GM21381 (cell line): ENCODE measurements around the gene GHRL.
"Not testable (repeated sequence)": the region's sequence is repeated elsewhere in the genome, so short reads cannot be mapped to it uniquely, and the experiment has no call there.

Experiments
- ATAC-seq: cut with Tn5 transposase; IDR thresholded peaks from one replicate; pipeline ENCODE4 v1.9.1; 2021; ENCODE audit warnings: mild to moderate bottlenecking, moderate library complexity; ENCODE audit not compliant: unreplicated experiment

The GHRL gene

DNA sequence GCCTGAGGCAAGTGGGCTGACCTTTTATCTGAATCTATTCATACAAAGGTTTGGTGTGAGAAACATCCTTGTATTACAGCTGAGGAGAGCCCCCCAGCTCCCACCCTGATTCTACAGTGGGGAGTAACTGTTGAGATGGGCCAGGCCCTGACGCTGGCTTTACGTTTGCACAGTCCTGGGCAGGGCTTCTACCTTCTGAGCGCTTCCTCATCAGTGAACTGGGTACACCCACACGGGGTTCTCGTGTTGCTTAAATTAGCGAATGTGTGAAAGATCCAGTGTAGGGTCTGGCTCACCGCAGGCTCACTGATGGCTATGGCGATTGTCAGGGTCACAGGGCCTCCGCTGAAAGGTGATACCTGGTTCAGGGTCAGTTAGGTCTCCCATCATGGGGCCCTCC lies 7.3 kb upstream of the GHRL start:
- peak; percentile 15 for ATAC-seq

DNA sequence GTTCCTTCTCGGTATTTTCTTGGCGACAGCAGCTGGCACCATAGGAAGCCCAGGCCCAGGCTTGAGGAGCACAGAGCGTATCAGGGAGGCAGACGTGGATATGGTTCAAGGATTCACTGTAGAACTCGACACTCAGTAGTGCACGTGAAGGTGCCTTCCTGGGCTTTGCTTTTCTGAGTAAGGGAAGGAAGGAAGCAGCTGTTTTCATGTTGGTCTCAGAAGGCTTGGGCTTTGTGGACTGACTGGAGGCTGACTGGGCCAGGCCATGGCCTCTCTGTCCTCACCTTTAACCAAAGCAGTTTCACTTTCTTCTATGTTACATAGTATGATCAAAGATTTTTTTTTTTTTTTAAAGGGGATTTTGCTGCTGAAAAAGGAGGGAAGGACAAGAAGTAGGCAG lies 6.9 kb upstream of the GHRL start:
- ATAC-seq = peak; percentile 73

DNA sequence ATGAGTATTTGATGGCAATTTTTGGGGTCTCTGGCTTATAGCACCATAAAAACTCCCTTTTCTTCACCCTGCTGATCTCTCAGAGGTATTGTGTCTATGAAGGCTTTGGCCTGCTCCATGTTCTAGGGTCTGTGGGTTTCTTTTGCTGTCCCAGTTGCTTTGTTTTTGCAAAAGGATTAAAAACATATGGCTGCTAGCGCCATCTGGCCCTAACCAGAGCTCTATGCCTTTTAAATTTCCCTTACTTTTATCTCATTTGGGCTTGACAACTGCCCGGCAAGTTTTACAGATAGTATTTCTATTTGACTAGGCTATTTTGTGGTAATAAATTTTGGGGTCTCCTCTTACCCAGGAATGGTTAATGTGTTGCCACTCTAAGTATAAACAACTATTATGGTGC lies 6.4 kb upstream of the GHRL start:
- no peak for ATAC-seq

DNA sequence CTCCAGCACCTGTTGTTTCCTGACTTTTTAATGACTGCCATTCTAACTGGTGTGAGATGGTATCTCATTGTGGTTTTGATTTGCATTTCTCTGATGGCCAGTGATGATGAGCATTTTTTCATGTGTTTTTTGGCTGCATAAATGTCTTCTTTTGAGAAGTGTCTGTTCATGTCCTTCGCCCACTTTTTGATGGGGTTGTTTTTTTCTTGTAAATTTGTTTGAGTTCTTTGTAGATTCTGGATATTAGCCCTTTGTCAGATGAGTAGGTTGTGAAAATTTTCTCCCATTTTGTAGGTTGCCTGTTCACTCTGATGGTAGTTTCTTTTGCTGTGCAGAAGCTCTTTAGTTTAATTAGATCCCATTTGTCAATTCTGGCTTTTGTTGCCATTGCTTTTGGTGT lies 5.3 kb upstream of the GHRL start:
- not testable (repeated sequence) for ATAC-seq

DNA sequence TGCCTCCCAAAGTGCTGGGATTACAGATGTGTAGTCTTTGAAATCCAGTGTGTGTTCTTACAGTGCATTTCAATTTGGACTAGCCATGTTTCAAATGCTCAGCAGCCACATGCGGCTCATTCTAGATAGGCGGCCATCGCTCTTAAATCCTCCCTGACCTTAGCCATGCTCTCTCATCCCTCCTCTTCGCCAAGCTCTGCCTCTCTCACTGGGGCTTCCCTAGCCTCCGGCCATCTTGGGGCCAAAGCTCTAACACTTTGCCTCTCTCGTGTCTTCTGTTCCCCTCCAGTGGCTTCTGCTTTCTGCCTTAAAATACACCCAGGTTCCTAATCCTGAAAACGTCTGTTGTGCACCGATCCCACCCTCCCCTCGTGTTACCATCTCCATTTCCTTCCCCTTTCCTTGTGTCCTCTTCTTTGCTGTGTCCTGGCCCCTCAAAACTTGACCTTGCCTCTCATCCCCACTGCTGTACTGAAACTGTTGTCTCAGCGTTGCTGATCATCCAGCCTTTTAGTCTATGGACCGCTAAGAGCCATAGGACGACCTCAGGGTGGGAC lies 1.4 kb upstream of the GHRL start:
- no peak for ATAC-seq

DNA sequence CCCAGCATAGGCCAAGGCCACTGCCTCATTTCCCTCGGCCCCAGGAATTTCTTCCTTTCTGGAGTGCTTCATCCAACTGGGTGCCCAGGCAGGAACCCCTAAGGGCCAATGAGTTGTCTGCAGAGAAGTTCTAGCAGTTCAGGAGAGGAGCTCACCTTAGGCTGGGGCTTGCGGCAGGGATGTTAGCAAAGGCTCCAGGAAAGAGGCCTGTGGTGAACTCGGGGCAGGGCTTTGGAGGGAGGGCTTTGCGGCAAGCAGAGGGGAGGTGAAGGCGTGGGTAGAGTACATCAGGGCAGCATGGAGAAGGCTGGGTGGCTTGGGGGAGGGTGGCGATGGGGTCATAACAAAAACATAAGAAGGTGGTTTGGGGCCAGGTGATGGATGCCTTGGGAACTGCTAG lies 1.1 kb downstream of the GHRL start:
- no peak for ATAC-seq

DNA sequence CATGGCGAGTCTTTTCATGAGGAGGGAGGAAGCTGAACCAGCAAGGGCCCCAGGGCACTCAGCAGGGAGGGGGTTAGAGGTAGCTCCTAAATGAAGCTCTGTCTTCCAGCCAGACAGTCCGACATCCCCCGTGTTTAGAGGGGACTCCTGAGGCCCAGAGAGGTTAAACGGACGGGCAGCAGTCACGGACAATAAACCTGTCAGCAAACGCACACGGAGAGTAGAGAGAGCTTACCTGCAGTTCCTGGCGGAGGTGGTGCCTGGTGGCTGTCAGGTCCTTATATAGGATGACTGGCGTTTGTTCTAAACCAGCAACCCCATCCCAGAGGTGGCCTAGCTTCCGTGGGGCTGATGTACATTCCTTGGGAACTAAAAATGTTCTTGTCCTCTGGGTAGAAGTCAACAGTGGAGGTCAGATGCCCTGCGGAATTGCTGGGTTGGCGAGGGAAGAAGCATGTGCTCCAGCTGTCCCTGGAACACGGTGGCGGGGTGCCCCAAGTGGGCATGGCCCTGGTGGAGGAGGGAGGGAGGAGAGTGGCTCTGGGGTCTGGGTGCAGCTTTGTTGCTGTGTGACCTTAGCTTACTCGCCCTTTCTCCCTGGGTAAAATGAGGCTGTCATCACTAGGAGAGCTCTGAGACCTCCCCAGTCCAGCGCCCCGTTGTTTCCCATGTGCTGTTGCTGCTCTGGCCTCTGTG lies 2.1 kb downstream of the GHRL start:
- ATAC-seq = no peak

DNA sequence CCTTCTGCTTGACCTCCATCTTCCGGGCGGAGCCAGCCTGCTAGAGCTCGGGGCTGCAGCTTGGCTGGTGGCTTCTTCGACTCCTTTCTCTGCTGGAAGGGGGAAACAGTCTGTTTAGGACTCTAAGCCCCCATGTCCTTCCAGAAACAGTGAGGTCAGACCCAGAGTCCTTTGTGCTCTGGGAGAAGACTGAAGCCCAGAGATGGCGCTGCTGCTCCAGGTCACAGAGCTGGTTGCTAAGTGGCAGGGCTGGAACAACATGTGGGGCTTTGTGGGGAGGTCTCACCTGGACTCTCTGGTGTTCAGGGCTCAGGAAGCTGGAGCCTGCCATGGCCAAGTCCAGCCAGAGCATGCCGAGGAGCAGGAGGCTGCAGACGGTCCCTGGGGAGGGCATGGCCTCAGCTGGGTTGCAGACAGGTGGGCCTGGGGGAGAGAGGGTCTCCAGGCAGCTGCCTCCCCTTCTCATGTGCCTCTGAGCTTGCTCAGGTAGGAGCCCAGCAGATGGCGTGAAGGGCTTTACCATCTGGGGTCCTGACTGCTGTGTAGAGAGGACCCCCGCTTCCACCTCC lies 2.9 kb downstream of the GHRL start:
- no peak for ATAC-seq

DNA sequence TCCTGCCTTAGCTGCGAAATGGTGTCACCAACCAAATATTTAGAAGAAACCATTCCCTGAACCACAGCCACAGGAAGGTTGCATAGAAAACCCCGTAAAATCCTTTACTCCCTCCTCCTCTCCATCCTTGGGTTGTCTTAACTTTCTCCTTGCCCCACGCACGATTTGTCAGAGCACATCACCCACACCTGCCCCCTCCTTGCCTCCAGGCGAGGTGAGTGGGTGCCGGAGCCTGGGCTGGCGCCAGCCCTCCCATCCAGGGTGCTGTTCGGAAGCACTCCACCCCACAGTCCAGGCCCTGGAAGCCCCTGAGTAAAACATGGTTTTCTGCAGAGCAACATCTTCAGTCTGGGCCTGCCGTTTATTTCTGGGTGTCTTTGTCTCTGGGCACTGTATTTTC lies 3.7 kb downstream of the GHRL start:
- ATAC-seq = no peak

DNA sequence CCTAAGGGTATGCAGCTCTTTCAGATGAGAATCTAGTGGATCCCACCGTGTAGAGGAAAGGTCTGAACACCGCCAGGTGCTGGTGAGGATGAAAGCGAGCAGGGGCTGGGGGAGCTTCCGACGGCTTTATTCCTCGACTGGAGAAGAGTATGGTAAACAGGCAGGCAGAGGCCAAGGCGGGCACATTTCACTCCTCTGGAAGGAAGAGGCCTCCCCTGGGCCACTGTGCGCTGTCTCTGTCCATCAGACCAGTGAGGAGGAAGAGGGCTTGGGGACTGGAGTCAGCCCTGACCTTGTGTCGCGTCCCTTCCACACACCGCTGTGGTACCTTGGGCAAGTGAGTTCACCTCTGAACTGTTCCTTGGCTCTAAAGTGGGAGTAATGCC lies 4.2 kb downstream of the GHRL start:
- ATAC-seq = no peak

DNA sequence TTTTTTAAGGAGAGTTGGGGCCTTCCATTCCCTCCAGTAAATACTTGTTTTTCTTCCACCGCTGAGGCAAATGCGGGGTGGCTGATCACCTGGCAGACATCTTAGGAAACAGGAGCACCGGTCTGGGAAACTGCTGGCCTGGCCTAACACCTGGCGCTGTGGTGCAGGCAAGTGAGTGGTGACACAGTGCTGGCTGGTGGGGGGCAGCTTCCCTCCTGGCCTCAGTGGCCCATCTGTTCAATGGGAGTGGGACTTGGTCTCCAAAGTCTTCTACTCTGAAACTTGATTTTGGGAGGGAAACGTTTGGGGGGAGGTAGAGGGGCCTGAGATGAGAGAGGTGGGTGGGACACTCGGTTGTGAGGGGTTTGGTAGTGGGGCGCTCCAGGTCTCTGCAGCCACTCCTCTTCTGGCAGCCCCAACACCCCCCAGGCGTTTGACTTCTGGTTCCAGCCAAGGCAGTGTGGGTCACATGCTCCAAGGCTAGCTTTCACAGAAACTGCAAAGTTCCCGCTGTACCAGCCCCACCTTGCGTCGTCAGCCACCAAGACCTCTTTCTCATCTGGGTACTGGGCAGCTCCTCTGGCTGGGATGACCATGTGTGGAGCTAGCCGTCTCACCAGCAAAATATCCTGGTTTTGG lies 4.7 kb downstream of the GHRL start:
- no peak for ATAC-seq

DNA sequence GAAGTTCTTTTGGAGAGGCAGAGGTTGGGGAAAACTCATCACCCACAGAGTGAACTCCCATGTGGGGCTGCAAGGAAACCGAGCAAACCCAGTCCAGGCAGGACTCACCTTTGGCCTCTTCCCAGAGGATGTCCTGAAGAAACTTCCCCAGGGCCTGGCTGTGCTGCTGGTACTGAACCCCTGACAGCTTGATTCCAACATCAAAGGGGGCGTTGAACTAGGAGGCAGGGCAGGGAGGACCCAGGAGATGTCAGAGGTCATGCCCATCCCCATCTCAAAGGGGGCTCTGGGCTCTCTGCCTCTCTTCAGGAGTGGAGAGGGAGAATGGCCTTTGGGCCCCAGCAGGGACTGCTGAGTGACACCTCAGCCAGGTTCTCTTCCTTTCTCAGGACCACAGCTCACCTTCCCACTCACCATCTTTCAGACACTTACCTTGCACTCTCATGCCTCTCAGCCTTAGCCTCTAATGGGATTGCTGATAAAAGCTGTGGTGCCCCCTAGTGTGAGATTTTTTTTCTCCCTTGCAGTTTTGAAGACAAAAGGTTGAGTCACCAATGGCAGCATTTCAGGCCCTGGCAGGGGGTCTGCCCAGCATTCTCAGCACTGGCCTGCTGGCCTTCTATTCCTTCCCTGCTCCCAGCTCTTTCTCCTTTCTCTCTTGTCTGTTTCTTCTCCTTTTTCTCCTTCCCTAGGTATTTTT lies 6.0 kb downstream of the GHRL start:
- ATAC-seq = no peak

DNA sequence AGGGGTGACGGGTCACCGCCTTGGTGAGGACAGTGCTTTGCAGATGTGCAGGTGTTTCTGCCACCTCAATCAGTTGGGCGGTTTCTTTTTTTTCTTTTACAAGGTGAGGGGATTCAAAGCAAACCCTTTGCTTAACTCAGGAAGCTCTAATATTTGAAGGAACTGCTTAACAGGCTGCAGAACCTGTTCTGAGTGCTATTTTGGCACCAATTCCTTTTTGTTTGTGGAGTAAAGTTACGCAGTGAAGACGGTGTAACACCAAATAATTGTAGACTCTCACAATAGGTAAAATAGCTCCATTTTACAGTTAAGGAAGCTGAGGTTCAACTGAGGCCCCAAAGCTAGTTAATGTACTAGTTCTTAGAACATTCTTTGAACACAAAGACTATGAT lies 6.6 kb downstream of the GHRL start:
- no peak for ATAC-seq

DNA sequence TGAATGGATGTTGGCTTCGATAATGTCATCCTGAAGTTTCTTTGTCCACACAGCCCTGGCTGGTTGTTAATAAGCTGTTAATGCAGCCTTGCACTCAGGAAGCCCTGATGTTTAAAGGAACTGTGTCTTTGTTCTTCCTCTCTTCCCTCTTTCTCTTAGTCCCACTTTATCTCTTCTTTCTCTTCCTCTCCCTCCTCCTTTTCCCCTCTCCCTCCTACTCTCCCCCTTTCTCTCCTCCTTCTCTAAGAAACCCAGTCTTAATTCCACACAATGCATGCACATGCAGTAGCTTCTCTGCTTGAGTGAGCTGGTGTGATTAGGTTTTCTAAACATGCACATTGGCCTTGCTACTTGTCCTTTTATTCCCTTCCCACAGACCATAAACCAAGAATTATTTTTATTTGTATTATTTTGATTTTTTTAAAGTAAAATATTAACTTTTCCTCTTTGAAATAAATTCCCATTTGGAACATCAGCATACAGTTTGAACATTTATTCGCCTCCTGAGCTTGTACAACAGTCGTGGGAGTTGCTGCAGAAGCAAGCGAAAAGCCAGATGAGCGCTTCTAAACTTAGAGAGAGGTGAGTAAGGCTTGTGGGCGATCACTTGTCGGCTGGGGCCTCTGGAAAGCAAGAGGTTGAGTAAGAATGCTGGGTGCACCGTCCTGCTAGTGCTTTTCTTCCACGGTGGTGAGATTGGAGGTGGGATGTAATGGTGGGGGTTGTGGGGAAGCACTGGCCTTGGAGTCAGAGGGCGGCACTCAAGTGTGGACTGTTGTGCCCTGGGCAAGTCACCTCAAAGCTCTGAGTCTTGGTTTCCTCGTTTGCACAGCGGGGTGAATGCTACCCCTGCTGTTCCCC lies 7.2 kb downstream of the GHRL start:
- no peak for ATAC-seq

DNA sequence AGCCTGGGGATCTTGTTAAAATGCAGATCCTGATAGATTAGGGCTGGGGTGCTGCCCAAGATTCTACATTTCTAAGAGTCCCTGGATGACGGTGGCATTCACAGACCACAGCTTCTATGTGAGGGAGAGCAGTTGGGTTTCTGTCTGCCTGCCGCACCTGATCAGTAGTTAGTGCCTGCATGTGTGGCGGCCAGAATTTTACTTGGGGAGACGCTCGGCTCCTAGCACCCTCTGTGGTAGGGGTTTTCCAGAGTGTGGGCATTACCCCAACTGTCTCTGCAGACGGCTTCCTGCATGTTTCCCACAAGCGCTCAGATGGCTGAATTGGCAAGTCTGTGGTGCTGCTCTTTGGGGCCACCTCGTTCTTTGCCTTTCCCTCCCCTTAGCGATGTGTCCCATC lies 8.3 kb downstream of the GHRL start:
- ATAC-seq = no peak

DNA sequence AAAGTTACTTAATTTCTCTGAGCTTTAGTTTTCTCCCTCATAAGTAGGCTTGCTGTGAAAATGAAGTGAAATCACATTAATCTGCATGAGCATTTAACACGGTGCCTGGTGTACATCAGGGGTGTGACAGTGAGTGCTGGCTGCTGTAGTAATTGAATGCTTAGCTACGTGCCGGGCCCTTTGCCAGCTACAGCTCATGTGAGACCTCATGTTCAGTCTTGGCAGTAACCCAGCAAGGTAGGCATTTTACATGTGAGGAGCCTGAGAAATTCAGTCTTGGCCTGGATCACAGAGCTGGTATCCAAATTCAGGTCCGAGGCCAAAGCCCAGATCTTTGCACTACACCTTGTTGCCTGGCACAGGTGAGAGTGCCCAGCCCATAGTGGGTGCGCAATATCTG lies 9.1 kb downstream of the GHRL start:
- no peak for ATAC-seq

DNA sequence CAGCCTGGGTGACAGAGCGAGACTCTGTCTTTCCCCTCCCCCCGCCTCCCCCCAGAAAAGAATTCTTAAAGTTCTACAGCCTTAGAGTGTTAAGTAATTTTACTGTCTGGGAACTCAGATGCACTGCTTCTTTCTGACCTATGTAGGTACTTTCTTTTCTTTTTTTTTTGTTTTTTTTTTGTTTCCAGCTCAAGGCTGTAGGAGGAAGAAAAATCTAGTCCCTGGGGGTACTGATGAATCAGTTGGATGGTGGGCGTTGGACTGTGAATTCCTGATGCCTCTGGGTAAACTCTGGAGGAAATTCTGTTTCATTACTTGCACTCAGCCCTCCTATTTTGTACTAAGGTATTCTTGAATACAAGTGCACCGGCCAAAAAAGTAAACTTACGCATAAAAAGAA lies 10.8 kb downstream of the GHRL start:
- ATAC-seq = no peak

DNA sequence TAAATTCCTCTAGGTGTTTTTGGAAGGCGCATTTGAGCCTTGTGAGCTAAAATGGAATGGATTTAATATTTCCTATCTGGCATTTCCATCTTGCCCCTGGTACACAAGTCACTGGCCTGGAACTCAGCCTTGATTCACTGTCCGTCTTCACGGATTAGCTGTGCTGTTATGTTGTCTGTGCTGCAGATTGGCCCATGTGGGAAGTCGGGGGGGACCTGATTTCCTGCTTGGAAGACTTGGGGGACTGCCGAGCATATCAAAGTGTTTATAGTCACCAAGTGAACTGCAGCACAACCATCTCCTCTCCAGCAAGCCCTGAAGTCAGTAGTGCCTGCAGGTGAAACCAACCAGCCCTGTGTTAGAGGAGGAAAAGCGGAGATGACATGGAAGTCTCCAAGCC lies 12.2 kb downstream of the GHRL start:
- ATAC-seq = no peak

DNA sequence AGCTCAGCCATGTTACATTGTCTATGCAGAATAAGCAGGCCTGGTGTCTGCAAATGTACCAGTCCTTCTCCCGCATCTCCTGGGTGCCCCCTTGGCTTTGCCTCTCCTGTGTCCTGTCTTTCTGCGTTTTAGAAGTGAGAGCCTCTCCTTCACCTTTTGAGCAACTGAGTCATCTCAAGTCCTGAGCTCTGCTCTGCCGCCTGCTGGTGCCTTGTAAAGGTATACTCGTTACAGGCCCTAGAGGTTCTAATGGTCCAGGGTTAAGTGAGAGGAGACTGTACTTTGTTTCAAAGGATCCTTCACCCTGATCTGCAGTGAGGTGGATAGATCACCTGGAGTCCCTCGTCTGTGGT lies 12.6 kb downstream of the GHRL start:
- no peak for ATAC-seq

DNA sequence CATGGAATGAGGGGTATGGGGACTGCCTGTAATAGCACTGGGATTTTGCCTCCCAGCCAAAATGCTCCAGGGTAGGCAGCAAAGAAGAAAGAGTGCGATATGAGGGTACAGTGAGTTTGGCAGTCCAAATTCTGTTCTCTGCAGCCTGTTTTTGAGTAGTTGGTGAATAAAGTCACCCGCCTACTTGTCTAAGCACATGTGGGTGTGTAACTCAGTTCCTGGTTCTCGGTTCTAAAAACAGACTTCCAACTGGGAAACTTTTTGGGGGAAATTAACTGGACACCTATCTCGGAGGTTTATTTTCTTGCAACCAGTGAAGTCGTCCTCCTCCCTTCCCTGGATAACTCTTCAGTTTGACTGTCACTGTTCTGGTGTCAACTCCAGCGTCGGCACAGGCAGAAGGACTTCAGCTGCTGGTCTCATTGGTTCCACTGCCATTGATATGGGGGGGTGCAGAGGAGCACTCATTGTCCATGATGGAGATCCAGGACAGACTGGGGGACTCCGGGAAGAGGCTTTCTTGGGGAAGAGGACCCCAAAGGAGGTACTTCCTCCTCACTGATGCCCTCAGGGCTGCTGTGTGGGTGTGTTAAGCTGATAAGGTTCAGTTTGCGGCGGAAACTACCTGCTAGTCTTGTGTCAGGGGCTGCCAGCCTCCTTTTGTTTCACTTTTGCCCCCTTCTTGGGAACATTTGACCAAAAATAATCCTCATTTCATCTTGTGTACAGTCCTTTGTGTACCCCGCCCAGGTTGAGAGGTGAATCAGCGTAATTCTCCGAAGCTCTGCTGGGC lies 13.2 kb downstream of the GHRL start:
- no peak for ATAC-seq
